Loucy (cell line): ENCODE measurements around the gene FBRS.

Experiments used
- CTCF ChIP-seq: fragments of 200-600 bp; sonication (generic); conservative IDR thresholded peaks from 2 replicates; pipeline ENCODE4 v1.5.1; 2014; ENCODE audit warnings: mild to moderate bottlenecking, antibody characterized with exemption, low read length
- EZH2phosphoT487 ChIP-seq: fragments of 200-600 bp; IDR thresholded peaks from 2 replicates; pipeline ENCODE4 v1.6.1; 2018; ENCODE audit warnings: antibody characterized with exemption, mild to moderate bottlenecking, moderate library complexity, borderline replicate concordance

- TF ChIP-seq CTCF (no peak), EZH2phosphoT487 (no peak)
Measured at GRCh38 chr16:30621765-30622164, 36.5 kb upstream of the FBRS start.
